ENCODE data around the gene PP2D1.
"Not testable (repeated sequence)": the region's sequence is repeated elsewhere in the genome, so short reads cannot be mapped to it uniquely, and the experiment has no call there.

Gene PP2D1, protein sequence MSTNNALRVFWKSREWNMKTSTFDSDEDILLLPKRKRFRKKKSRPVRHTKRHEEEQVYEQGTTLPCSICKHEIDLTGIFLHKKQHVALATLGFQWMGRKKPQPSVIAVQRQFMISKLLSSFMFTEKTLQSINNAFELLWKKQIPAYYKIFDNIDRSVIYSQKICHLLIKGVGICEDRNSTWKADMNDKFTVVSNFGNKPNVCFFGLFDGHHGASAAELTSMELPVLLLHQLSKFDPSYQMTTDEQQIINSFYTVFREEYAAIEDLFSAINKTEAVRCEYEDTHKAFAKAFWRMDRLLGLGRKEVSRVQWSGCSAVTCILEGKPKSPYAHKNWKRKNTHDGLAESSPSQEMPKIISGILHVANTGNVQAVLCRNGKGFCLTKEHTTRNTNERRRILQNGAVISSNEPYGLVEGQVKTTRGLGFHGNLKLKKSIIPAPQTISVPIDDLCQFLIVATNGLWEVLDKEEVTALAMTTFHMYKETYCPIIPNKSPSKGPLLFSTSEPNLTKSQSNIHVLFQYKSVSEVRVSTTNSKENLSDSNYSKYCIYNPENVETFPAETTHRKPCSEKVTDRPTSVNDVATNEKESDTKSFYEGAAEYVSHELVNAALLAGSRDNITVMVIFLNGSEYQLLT

DNA sequence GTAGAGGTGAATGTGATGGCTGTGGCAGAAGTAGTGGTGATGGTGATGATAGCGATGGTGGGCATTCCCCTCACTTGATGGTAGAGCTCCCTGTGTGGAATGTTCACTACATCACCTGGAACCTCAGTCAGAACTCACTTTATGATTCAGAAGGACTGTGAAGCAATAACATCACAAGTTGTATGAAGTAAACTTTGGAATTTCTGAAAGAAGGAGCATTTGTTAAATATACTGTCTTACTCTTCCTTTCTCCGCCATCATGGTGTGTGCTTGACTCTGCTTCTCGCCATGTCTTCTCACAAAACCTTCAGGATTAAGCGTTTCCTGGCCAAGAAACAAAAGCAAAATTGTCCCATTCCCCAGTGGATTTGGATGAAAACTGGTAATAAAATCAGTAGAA, at the start of gene PP2D1:
Gene PP2D1, minus strand, starts transcription at position 101 of the 400 bp plus-strand sequence. CDS start 192 bp downstream, outside the sequence.
- ATAC-seq (no peak), DNase-seq (no peak)

DNA sequence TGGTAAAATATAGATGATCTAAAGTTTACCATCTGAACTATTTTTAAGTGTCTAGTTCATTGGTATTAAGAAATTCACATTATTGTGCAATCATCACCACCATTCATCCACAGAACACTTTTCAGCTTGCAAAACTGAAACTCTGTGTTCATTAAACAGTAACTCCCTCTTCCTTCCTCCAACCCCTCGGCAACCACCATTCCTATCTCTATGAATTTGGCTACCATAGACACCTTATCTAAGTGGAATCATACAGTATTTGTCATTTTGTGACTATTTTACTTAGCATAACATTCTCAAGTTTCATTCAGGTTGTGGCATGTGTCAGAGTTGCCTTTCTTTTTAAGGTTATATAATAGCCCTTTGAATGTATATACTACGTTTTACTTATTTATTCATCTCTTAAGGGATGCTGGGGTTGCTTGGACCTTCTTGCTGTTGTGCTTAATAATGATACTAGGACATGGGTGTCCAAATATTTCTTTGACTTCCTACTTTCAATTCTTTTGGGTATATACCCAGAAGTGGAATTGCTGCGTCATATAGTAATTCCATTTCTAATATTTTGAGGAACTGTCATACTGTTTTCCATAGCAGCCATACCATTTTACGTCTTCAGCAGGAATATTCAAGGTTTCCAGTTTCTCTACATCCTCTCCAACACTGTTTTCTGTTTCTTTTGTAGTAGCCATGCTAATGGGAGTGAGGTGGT, 49.1 kb upstream of the PP2D1 start:
- ATAC-seq (peak; percentile 70), DNase-seq (no peak)

DNA sequence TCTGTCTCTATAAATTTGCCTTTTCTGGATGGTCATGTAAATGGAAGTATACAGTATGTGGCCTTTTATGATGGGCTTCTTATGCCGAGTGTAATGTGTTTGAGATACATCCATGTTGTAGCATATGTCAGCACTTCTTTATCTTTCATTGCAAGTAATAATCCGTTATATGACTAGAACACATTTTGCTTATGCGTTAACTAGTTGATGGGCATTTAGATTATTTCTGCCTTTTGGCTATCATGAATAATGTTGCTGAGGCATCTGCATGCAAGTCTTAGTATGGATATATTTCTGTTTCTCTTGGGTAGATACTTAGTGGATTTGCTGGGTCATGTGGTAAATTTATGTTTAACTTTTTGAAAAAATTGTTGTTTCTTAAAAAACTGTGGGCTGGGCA, 47.9 kb upstream of the PP2D1 start:
- no peak for ATAC-seq
- no peak for DNase-seq

DNA sequence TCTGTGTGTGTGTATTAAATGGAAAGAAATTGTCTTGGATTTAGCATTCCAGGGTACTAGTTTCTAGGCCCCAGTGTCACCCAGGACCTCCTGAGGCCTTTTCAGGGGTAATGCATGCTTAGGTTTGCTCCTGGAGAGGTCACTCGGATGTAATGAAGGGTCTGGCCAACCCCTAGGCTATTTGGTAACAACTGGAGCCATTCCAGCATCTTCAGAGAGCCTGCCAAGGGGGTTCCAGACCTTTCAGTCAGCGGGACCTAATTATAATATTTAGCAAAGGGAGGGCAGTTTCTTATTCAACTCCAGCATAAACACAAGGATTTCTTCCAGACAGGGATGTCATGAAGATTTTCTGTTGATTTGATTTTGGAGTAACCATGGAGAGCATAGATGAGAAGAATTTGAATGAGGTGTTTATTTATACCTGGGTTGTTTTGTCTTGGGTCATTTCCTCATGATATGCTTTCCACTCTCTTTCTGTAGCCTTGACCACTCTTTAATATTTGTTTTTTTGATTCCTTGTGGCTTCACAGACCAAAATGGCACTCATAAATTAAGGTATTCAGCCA, 45.6 kb upstream of the PP2D1 start:
- ATAC-seq (no peak), DNase-seq (no peak)

DNA sequence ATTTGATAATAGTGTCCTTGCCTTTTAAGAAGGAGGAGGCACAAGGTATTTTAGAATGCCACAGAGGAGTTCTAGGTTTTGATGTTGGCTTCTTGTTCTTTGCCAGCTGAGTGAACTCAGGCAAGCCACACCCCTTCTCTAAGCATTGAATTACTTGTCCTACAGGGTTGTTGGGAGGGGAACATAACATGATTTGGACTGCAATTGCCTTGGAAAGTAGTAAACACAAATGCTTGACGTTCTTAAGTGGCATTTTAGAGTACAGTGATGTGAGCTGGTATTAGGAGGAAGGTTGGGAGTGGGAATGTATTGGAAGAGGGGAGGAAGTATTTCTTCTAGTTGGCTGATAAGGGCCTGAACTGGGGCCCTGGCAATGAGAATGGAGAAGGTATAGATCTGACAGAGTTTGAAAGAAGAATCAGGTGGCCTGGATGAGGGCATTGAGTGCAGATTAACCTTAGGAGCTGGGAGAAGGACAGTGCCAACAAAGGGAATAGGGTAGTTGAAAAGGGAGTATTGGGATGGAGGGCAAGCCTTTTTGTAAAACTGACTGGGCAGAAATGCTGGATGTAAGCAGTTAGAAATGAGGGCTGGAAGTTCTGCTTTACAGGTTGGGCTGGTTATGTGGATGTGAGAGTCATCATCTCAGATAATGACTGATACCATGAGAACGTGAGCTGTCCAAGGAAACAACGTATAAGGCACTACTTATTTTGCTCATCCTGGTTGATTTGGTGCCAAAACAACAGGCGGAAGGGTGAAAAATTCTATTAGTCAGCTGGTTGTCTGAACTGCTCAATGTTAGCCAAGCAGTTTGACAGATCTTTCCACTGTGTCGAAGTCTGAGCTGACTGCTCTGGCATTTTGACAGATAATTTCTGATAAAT, 44.9 kb upstream of the PP2D1 start:
- DNase-seq: no peak
- ATAC-seq: peak; percentile 32

DNA sequence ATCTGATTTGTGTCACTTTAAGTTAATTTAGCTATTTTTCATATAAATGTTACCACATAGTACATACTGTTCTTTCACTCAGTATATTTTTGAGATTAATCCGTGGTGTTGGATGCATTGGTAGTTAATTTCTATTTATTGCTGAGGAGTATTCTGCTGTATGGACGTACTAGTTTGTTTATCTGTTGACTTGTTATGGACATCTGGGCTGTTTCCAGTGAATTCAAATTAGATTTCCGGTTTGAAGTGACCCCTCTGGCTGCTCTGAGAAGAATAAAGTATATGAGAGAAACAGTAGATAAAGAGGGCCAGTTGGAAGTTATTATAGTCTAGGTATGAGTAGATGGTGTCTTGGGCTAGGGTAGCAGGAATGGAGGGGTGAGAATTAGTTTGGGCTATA, 43.8 kb upstream of the PP2D1 start:
- no peak for ATAC-seq
- DNase-seq: no peak

DNA sequence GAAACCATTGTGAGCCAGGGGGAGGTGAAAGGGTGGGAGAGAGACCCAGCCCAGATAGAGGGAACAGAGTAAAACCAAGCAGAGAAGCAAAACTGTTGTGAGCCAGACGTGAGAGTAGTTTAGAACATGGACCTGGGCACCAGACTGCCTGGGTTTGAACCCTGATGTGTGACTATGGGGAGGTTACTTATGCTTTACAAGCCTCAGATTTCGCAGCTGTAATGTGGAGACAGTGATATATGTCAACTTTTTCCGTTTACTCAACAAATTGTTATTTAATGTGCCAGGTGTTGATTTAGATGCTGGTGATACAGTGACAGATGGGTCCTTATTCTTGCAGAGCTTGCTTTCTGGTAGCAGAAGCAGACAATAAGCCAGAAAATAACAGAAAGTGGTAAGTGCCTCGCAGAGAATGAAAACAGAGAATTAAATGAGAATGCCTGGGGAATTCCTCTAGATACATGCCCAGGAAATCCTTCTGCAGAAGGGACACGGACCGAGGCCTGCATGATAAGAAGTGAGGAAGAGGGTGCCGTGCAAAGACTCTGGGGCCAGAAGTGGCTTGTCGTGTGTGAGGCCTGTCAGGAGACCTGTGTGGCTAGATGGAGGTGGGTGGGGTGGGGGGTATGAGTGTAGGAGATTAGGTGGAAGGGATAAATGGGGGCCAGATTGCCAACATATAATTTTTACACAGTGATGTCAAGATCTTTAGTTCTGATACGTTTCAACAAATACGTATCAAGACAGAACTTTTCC, 43.1 kb upstream of the PP2D1 start:
- no peak for DNase-seq

DNA sequence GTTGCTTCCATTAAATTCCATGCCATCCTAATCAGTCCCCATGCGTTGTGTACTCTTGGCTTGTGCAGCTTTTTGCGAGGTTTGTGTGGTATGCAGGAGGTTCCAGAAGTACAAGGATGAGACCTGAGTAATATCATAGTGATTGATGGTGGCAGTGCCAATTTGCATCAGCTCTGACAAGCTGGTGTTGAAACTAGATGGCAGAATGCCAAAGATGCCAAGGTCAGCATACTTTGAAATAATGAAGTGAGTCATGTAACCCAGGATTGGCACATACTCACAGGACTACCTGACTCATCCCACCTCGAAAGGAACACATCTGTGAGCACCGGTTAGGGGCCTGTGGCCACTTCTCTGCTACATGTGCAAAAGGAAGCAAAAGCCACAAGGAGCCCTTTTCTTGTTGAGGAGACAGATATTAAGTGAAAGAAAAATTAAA, 42.5 kb upstream of the PP2D1 start:
- ATAC-seq: peak; percentile 93
- DNase-seq: peak; percentile 68

More for the DNA sequence above, 43.1 kb upstream of the PP2D1 start:
- ATAC-seq: no peak

DNA sequence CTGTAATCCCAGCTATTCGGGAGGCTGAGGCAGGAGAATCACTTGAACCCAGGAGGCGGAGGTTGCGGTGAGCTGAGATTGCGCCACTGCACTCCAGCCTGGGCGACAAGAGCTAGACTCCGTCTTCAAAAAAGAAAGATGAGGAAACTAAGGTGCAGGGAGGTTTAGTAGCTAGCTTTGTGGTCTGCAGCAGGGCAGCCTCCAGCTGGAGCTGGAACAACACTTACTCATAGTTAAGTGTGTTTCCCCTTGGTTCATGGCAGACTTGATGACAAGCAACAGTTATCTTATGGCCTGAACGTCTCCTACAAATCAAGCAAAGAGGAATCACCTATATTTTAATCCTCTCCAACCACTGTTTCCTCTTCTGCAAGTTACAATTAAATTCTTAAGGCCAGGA, 40.8 kb upstream of the PP2D1 start:
- ATAC-seq: no peak
- DNase-seq: no peak

DNA sequence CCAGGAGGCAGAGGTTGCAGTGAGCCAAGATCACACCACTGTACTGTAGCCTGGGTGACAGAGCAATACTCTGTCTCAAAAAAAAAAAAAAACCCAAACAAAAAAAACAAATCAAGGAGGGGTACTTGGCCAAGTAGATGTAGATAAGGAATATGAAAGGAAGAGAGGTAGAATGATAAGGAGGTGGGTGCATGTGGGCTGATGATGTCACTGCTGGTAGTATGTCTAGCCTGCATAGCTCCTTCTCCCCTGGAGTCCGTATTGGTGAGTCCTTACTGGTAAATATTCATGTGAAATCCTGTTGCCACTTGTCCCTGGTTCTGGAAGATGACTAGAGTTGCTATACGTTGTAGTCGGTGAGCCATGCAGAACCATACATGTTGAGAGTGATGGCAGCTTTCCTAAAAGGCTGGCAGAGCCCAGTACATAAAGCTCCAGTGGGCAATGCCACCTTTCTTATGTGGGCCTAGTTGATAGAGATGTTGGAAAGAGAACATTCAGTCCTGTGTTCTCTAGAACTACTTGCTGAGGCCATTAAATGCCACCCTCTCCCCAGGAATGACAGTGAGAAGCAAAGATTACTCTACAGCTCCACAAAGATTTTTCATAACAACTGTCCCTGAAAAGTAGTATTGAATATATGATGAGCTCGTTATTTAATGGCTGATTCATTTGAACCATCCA, 39.2 kb upstream of the PP2D1 start:
- ATAC-seq (no peak), DNase-seq (no peak)

DNA sequence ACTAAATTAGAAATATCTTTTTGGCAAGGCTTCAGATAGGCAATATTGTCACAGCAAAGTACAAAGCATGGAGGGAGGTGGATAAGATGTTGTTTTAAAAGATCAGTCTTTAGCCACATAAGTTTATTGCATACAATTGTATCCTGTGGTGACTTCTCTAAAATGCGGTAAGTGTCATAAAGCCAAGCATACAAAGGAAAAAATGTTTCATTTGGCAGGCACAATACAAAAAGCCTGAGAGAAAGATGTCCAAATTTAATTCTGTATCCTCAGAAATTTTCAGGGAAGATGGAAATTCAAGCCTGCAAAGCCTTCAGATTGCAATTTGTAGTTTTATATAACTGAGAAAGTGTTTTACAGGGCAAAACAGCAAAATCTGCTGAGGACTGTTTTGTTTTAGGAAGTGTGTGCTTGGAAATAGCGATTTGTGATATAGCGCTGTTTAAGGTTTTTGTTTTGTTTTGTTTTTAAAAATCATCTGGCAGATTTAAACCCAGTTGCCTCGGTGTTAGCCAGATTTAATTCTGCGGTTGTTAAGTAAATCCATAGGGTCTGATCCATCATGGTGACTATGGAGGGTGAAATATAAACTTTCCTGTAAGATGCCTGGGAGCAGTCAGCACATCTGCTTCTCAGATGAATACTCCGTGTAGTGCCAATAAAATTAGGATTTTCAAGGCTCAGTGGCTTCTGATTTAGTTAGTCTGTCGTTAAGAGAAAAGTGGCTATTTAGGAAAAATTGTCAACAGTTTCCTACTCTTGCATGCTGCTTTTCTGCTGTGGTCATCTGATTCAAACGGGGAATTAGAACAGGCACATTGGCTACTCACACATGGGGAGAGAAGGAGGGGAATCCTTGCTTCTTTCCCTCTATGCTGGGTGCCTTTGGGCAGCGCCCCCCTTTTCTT, 36.2 kb upstream of the PP2D1 start:
- DNase-seq: no peak
- ATAC-seq: no peak

DNA sequence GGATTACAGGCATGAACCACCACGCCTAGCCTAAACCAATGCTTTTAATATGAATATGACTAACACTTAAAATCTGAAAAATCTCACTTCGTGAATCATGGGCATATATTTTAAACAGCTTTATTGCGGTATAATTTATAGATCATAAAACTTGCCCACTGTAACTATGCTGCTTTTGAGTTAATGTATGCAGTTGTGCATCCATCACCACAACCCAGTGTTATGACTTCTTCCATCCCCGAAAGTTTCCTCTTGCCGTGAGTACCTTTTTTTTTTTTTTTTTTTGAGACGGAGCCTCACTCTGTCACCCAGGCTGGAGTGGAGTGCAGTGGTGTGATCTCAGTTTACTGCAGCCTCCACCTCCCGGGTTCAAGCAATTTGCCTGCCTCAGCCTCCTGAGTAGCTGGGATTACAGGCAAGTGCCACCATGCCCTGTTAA, 35.3 kb upstream of the PP2D1 start:
- DNase-seq (no peak), ATAC-seq (no peak)

DNA sequence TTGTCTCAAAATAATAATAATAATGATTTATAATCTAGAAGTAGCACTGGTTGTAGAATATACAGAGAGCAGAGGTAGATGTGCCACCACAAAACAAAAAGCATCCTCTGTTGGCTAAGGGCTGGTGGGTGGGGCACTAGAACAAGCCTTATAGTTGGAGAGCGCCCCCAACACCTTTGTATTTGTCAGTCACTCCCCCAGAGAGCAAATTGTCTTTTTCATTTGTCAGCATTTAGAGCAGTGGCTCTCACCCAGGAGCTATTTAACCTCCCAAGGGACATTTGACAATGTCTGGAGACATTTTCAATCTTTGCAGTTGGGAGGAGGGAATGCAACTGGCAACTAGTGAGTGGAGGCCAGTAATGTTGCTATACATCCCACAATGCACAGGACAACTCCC, 34.5 kb upstream of the PP2D1 start:
- no peak for DNase-seq
- ATAC-seq: no peak

DNA sequence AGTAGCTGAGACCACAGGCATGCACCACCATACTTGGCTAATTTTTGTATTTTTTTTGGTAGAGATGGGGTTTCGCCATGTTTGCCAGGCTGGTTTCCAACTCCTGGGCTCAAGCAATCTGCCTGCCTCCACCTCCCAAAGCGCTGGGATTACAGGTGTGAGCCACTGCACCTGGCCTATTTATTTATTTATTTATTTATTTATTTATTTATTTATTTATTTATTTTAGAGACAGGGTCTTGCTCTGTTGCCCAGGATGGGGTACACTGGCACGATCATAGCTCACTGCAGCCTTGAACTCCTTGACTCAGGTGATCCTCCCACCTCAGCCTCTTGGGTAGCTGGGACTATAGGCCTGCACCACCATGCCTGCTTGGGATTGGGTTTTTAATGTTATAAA, 33.1 kb upstream of the PP2D1 start:
- not testable (repeated sequence) for ATAC-seq, DNase-seq

DNA sequence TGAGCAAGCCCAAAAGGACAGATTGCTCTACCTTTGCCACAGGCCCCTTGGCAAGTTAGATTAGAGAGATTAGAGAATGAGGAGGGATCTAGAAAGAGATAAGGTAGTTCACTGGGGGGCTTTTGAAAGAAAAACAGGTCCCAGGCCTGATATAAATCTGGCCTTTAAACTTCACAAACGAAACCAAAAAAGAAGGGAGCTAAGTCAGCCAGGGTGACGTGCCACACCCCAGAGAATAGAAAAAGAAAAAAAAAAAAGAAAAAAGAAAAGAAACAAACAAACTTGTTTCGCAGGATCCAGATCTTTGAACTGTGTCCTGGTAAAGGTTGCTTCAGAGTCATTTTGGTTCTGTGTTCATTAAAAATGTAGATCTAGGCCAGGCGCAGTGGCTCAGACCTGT, 31.8 kb upstream of the PP2D1 start:
- ATAC-seq: no peak
- no peak for DNase-seq

DNA sequence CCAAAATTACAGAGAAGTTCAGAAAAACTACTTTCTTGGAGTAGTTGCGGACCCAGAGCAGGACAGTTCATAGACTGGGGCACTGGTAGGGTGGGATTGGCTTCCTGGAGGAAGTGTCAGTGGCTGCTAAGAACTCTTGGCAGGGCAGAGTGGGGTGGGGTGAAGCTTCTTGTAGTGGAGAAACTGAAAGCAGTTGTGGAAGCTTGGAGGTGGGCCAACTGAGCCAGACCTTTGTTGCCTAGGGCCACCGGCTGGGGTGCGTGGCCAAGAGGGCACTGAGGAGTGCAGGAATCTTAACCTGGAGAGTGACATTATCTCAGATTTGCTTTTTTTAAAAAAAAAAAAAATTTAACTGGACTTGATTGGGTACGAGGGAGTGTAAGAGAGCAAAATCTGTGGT, 31.3 kb upstream of the PP2D1 start:
- DNase-seq (peak; percentile 61), ATAC-seq (peak; percentile 14)

DNA sequence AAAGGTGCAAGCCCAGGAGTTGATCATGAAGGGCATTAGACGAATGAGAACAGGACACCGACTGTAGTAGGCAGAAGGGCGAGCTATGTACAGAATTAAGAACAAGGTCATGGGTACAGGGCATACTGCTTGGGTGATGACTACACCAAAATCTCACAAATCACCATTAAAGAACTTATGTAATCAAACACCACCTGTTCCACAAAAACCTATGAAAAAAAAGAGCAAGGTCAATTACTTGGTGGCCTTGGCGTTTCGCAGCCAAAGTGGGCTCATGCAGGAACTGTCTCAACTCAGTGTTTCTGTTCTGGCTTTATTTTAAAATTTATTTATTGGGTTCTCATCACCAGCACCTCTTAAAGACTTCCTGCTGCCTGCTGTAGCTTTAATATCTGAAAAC, 30.3 kb upstream of the PP2D1 start:
- DNase-seq: no peak
- ATAC-seq: no peak

DNA sequence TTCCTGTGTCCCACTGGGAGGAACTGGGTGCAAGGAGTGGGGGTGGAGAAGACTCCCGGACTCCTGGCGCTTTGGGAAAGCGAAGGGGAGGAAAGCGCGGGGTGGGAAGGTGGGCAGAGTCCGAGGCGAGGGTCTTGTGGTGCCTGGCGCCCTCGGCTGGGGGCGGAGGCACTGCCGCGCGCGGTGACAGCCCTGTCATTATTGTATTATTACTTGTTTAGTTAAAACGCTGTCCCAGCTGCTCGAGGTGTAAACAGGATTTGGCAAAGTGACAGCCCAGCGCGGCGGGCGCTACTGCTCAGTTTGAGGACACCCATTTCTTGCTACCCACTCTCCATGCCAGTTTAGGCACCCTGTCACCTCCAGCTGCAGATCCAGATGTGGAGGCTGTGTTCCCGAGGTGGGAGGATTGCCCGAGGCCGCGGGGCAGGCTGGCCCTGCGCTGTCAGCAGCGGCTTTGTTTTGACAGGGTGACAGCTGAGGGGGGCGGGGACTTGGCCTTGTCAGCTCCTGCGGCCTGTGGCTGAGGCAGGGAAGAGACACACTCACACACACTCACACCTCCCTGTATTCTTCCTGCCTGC, 29.2 kb upstream of the PP2D1 start:
- DNase-seq: peak; percentile 85
- ATAC-seq: peak; percentile 57
